A204.1 (cell line): Measurements from ENCODE around the gene SLC1A7.

Experiments used
- FAIRE-seq: peaks from 2 replicates; lab custom pipeline; 2012; peaks lifted over from hg19 to GRCh38; lab: Jason Lieb, UNC

The SLC1A7 gene

GRCh38 chr1:53090227-53091147 lies 52.0 kb downstream of the SLC1A7 start:
- FAIRE-seq = no peak

GRCh38 chr1:53089478-53090226 lies 52.8 kb downstream of the SLC1A7 start:
- no peak for FAIRE-seq

GRCh38 chr1:53088616-53089300 lies 53.7 kb downstream of the SLC1A7 start:
- no peak for FAIRE-seq

GRCh38 chr1:53087332-53088285 lies 54.8 kb downstream of the SLC1A7 start:
- no peak for FAIRE-seq

GRCh38 chr1:53086491-53087070 lies 55.9 kb downstream of the SLC1A7 start:
- no peak for FAIRE-seq

GRCh38 chr1:53085405-53085804 lies 57.0 kb downstream of the SLC1A7 start:
- no peak for FAIRE-seq

GRCh38 chr1:53084589-53084971 lies 57.9 kb downstream of the SLC1A7 start:
- FAIRE-seq = no peak

- no peak for FAIRE-seq
Observed at GRCh38 chr1:53083636-53084588, 58.5 kb downstream of the SLC1A7 start.

GRCh38 chr1:53082826-53083455 lies 59.5 kb downstream of the SLC1A7 start:
- FAIRE-seq = no peak

GRCh38 chr1:53081384-53082066 lies 60.9 kb downstream of the SLC1A7 start:
- FAIRE-seq = no peak

GRCh38 chr1:53080769-53081168 lies 61.7 kb downstream of the SLC1A7 start:
- FAIRE-seq = no peak

- FAIRE-seq = no peak
Observed at GRCh38 chr1:53080041-53080440, 62.4 kb downstream of the SLC1A7 start.

- no peak for FAIRE-seq
Observed at GRCh38 chr1:53079251-53079650, 63.2 kb downstream of the SLC1A7 start.

- FAIRE-seq = no peak
Observed at GRCh38 chr1:53078333-53079101, 63.9 kb downstream of the SLC1A7 start.

- no peak for FAIRE-seq
Observed at GRCh38 chr1:53077599-53077965, 64.9 kb downstream of the SLC1A7 start.

- FAIRE-seq = no peak
Observed at GRCh38 chr1:53076721-53077598, 65.5 kb downstream of the SLC1A7 start.

GRCh38 chr1:53076165-53076564 lies 66.3 kb downstream of the SLC1A7 start:
- no peak for FAIRE-seq
